Measurements from ENCODE around the gene PCK2.

Gene PCK2

DNA sequence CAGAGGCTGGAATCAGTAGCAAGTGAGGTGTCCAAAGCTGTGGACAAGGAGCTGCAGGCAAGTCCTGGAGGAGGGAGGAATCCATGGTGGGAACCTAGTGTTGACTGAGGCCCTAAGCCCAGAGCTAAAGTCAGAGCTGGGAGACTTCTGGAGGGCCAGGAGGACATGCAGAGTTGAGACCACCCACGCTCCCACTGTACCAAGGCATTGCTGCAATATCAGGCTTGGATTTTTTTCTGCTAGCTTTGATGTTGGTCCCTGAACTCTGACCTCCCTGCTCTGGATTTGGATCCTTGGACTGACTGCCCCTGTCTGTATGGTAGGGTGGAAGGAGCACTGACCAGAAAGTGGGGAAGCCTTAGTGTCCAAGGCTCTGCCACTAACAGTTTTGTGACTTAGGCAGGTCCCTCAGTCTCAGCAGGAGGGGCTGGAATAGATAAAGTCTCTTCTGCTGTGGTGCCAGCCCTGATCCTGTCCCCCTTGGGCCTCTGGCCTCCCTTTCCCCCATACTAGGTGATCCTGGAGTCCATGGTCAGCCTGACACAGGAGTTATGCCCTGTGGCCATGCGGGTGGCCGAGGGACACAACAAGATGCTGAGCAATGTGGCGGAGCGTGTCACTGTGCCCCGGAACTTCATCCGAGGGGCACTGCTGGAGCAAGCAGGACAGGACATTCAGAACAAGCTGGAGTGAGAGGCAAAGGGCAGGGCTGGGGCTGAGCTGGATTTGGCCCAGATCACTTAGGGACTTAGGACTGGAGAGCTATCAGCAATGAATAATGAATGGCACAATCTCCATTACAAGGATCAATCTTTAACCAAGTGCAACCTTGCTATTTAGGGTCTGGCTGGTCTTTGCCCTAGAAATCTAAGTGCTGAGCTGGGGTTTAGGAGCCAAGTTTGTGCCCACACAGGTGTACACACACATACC is 32.9 kb upstream of the PCK2 start:
- DNase-seq (ENCODE audit: low read depth), result no peak

DNA sequence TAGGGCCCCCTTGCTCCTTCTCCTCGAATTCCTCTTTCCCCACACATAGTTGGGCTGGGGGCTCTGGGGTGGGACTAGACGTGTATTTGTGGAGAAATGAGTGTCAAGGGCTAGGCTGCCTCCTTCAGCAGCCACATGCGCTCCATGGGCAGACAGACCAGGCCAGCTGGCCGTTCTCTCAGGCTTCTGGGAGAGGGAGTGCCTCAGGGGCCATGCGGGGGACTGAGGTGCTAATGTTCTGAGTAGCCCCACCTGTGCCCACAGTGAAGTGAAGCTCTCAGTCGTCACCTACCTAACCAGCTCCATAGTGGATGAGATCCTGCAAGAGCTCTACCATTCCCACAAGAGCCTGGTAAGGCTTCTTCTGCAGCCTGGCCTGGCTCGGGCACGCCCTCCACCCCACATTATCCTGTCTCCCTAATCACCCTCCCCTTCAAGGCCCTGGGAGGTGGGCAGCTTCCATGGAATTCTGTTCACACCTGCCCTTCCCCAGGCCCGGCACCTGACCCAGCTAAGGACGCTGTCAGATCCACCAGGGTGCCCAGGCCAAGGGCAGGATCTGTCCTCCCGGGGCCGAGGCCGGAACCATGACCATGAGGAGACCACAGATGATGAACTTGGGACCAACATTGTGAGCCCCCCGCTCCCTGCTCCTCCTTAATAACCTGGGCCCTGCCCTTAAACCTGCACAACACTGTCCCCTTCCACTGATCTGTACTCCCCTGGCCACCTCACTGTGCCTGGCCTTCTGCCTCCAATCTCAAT is 31.7 kb upstream of the PCK2 start:
- DNase-seq (ENCODE audit: low read depth), result no peak

DNA sequence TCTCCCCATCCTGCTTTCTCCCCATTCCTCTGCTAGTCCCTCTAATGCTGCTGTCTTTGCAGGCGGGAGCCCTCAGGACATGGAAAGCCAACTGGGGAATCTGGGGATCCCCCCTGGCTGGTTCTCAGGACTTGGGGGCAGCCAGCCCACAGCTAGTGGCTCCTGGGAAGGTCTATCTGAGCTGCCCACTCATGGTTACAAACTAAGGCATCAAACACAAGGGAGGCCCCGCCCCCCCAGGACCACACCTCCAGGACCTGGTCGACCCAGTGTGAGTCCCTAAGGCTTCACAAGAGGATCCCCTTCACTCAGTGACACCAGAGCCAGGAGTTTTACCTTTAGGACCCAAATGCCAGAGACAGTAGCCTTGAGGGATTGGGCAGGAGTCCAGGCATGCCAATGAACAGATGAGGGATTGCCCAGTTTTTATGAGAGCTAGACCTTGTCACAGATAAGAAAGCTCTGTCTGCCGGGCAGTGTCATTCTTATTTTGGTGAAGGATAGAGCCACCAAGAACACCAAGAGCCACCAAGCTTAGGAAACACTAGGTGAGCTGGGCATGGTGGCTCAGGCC is 30.8 kb upstream of the PCK2 start:
- DNase-seq (ENCODE audit: low read depth), result no peak

- no peak for DNase-seq (ENCODE audit: low read depth)
Observed at GRCh38 chr14:24064091-24064795, 29.9 kb upstream of the PCK2 start.

- DNase-seq (ENCODE audit: low read depth), result no peak
Observed at GRCh38 chr14:24064856-24065255, 29.3 kb upstream of the PCK2 start.

DNA sequence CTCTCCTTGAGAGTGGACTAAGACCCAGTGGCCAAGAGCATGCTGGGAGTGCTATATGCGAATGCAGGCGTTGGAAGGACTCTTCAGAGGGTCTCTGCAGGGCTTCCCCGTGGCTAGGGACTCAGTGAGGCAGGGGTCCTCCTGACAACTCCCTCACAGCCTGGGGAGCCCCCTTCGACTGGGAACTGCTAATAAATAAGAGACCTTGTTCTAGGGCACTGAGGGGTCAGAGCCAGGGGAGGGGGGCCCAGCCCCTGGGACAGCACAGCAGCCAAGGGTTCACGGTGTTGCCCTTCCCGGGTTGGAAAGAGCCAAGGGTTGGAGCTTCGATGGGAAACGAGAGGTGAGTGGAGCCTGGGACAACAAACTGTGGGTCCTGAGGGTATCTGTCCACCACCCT is 28.7 kb upstream of the PCK2 start:
- no peak for DNase-seq (ENCODE audit: low read depth)

DNA sequence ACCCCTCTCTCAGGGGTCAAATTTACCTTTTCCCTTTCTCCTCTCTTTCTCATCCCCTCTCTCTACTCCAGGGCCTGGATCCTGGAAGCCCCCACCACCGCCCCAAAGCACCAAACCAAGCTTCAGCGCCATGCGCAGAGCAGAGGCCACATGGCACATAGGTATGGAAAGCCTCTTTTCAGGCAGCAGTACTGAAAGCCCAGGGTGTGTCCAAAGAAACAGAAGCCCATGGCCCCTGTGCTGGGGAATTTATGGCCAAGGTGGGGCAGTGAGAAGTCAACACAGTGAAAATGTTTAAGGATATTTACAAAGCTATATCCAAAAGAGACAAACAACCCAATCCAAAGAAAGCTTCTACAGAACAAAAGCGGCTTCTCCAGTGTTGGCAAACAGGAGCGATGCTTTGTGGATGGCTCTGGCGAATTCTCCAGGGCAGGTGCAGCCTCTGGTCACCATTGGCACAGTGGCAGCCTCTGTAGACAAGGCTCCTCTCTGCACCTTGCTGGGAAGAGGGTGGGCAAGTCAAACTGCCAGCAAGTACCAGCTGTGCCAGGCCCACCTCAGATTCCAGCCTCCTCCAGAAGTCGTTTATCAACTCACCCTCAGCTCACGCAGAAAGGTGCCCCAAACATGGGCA is 27.5 kb upstream of the PCK2 start:
- no peak for DNase-seq (ENCODE audit: low read depth)

GRCh38 chr14:24067133-24068082 is 26.7 kb upstream of the PCK2 start:
- no peak for DNase-seq (ENCODE audit: low read depth)

DNA sequence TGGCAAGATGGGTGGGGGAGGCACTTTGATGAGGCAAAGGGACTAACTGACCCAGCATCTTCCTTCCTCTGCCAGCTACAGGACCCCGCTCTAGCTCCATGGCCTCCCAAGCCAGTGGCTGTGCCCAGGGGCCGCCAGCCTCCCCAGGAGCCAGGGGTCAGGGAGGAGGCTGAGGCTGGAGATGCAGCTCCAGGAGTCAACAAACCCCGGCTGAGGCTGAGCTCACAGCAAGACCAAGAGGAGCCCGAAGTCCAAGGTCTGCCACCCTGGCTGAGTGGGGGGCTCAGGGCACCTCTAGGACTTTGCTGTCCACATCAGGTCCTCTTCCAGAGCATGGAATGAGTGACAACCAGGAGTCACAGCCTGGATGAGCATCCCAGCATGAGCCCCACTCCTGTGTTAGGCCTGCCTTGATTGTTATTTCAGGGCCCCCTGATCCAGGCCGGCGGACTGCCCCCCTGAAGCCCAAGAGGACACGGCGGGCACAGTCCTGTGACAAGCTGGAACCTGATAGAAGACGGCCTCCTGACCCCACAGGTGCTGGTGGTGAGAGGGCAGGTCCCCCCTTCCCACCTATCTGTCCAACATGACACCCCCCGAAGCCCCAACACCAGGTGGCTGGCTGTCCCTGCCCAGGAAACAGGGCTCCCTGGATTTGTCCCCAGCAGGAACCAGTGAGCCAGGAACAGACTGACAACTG is 25.2 kb upstream of the PCK2 start:
- no peak for DNase-seq (ENCODE audit: low read depth)

- DNase-seq (ENCODE audit: low read depth), result no peak
Observed at GRCh38 chr14:24069411-24069735, 24.7 kb upstream of the PCK2 start.

GRCh38 chr14:24070285-24071143 is 23.6 kb upstream of the PCK2 start:
- no peak for DNase-seq (ENCODE audit: low read depth)

DNA sequence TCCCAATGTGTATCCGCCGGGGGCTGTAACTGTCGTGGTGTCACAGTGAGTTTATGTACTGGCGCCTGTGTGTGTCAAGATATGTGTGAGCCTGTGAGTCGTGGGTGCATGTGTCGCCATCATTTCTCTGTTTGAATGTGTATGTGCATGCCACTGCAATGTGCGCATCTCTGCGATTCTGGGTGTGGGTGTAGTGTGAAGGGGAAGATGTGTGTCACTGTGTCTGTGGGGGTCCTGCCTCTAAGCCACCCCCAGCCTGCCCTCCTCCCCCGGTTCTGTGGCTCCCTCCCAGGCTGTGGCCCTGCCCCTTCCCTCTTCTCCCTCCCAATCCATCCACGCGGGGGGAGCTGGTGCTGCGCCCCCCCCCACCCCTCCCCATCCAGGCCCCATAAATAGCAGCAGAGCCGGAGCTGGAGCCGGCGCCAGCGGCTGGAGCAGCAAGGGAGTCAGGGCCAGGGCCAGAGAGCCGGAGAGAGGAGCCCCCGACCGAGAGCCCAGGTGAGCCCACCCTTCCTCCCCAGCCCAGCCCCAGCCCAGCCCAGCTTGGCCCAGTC is 22.9 kb upstream of the PCK2 start, which contains the start of gene CPNE6:
TSS of gene CPNE6 (plus strand) at position 419 of the 554 bp plus-strand sequence. CDS start 1,375 bp downstream, outside the sequence.
- DNase-seq (ENCODE audit: low read depth), result no peak

DNA sequence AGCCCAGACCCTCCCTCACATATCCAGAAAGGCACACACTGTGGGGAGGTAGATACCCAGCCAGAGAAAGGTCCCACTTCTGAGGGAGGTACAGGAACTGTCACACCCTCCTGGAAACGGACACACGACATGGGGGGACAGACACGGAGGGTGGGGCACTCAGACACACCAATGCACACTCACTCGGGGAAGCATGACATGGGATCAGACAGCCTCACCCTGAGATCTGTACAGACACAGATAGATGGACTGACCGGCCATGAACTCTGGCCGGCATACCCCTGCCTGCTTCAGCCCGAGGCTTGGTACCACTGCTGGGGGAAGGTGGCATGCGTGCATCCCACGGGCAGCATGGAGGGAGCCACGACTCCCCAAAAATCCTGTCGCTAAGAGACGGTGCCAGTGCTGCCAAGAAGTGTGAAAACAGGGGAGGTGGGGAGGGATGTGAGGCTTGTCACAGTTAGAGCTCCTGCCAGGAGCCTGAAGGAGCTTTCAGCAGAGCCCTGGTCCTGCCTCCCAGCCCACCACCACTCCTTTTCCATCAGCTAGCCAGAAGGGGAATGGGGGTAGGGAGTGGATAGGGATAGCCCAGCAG is 22.2 kb upstream of the PCK2 start:
- no peak for DNase-seq (ENCODE audit: low read depth)

DNA sequence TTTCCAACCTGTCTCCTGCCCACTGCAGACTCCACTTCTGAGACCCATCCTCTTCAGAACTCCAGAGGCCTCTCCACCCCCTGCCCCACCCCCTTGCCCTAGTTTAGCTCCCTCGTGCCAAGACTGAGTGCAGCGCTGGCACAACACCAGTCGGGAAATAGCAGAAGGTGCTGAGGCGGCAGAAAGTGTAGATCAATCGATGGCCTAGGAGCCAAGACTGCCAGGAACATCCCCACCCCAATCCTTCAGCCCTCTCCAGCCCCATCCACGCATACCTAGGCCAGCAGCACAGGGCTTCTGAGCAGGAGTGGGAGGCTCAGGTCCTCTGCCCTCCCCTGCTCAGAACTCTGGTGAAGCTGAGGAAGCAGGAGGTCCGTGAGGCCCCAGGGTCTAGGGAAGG is 21.7 kb upstream of the PCK2 start:
- no peak for DNase-seq (ENCODE audit: low read depth)

DNA sequence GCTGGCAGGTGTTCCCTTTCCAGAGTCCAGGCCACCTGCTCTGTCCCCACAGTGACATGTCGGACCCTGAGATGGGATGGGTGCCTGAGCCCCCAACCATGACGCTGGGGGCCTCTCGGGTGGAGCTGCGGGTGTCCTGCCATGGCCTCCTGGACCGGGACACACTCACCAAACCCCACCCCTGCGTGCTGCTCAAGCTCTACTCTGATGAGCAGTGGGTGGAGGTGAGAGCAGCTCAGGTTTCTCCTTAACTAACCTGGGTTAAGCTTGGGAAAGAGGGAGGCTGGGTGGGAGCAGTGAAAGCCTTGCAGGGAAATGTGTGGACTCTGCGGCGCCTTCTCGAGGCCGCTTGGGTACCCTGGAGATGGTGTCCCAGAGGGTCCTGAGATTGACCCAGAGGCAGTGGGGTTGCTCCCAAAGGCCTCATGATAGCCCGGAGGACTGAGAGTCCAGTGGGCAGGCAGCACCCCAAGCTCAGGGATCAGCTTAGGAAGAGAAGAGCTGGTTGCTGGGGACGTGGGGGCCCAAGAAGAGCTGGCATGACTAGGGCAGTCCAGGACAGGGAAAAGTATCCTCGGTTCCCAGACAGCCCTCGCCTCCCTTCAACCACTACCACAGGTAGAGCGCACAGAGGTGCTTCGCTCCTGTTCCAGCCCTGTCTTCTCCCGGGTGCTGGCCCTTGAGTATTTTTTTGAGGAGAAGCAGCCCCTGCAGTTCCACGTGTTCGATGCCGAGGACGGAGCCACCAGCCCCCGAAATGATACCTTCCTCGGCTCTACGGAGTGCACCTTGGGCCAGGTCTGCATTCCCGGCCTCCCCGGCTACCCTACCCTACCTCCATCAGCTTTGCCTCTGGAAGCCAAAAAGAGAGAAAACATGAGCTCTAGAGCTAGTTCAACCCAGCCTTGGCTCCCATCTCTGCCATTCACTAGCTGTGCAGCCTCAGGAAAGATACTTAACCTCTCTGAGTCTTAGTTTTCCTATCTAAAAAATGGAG is 20.9 kb upstream of the PCK2 start:
- no peak for DNase-seq (ENCODE audit: low read depth)

- no peak for DNase-seq (ENCODE audit: low read depth)
Observed at GRCh38 chr14:24074625-24075484, 19.3 kb upstream of the PCK2 start.
